Liver (tissue), 9 donors: Measurements from ENCODE around the gene TIMM22. TPM values are rescaled to one million over a fixed set of nuclear protein-coding genes. Genes with fewer than 3 reads are reported as not detected.

ENCODE experiments used
- DNase-seq: peaks from one replicate; pipeline ENCODE4 v3.0.0-alpha.2; 2017; ENCODE audit warnings: low spot score
- H3K27ac ChIP-seq, 2 donors: one replicate each; pipeline ENCODE4 v1.7.0; 2013; ENCODE audit warnings: inconsistent platforms in 2 of 2, low read length in 2 of 2, control low read depth in 1 of 2, low read depth in 1 of 2, mild to moderate bottlenecking in 1 of 2
- H3K27me3 ChIP-seq, 4 donors: one replicate each; pipeline versions ENCODE4 v1.6.1 to v1.7.0; 2013; ENCODE audit warnings: low read length in 3 of 4, inconsistent platforms in 1 of 4, mild to moderate bottlenecking in 1 of 4, moderate library complexity in 1 of 4; ENCODE audit not compliant: control insufficient read depth in 4 of 4, insufficient read depth in 4 of 4
- H3K36me3 ChIP-seq, 4 donors: one replicate each; pipeline versions ENCODE4 v1.6.1 to v1.7.0; 2013; ENCODE audit warnings: low read length in 3 of 4, mild to moderate bottlenecking in 3 of 4, low read depth in 1 of 4, moderate library complexity in 1 of 4; ENCODE audit not compliant: control insufficient read depth in 4 of 4, insufficient read depth in 3 of 4
- H3K4me1 ChIP-seq, 4 donors: one replicate each; pipeline versions ENCODE4 v1.6.1 to v1.7.0; 2013; ENCODE audit warnings: low read length in 3 of 4, mild to moderate bottlenecking in 3 of 4, moderate library complexity in 1 of 4; ENCODE audit not compliant: control insufficient read depth in 4 of 4, insufficient read depth in 4 of 4
- H3K4me3 ChIP-seq, 3 donors: one replicate each; pipeline versions ENCODE4 v1.6.1 to v1.7.0; 2013; ENCODE audit warnings: low read length in 3 of 3, control low read depth in 1 of 3, low read depth in 1 of 3, mild to moderate bottlenecking in 1 of 3
- H3K9ac ChIP-seq, 2 donors: one replicate each; pipeline ENCODE4 v1.7.0; 2013; ENCODE audit warnings: low read length in 2 of 2, mild to moderate bottlenecking in 2 of 2, moderate library complexity in 2 of 2, control low read depth in 1 of 2, low read depth in 1 of 2
- H3K9me3 ChIP-seq, 4 donors: one replicate each; pipeline versions ENCODE4 v1.6.1 to v1.7.0; 2013; ENCODE audit warnings: low read length in 3 of 4; ENCODE audit not compliant: control insufficient read depth in 4 of 4
- EGR1 ChIP-seq, 2 donors: IDR thresholded peaks; 2 replicates each; pipeline ENCODE4 v1.6.1; 2016 to 2018; ENCODE audit warnings: antibody characterized with exemption in 2 of 2, low read depth in 2 of 2
- FOXA2 ChIP-seq: IDR thresholded peaks from 2 replicates; pipeline ENCODE4 v1.6.1; 2016; ENCODE audit warnings: antibody characterized with exemption
- GABPA ChIP-seq, 2 donors: IDR thresholded peaks in 1 of 2; conservative IDR thresholded peaks in 1 of 2; 2 replicates each; pipeline ENCODE4 v1.6.1; 2016; ENCODE audit warnings: antibody characterized with exemption in 2 of 2, mild to moderate bottlenecking in 1 of 2, moderate library complexity in 1 of 2
- HNF4A ChIP-seq, 2 donors: conservative IDR thresholded peaks; 2 replicates each; pipeline ENCODE4 v1.6.1; 2016; ENCODE audit warnings: antibody characterized with exemption in 2 of 2, mild to moderate bottlenecking in 2 of 2
- HNF4G ChIP-seq: IDR thresholded peaks from 2 replicates; pipeline ENCODE4 v1.6.1; 2016; ENCODE audit warnings: antibody characterized with exemption
- JUND ChIP-seq, 2 donors: IDR thresholded peaks; 2 replicates each; pipeline ENCODE4 v1.6.1; 2016; ENCODE audit warnings: antibody characterized with exemption in 2 of 2
- MAX ChIP-seq: IDR thresholded peaks from 2 replicates; pipeline ENCODE4 v1.6.1; 2016; ENCODE audit warnings: antibody characterized with exemption
- NR2F2 ChIP-seq: IDR thresholded peaks from 2 replicates; pipeline ENCODE4 v1.6.1; 2016; ENCODE audit warnings: antibody characterized with exemption
- RAD21 ChIP-seq, 2 donors: IDR thresholded peaks; 2 replicates each; pipeline ENCODE4 v1.6.1; 2016; ENCODE audit warnings: antibody characterized with exemption in 2 of 2, mild to moderate bottlenecking in 2 of 2
- RXRA ChIP-seq, 2 donors: IDR thresholded peaks; 2 replicates each; pipeline ENCODE4 v1.6.1; 2017 to 2018; ENCODE audit warnings: antibody characterized with exemption in 2 of 2, mild to moderate bottlenecking in 1 of 2
- SP1 ChIP-seq: IDR thresholded peaks from 2 replicates; pipeline ENCODE4 v1.6.1; 2018; ENCODE audit warnings: antibody characterized with exemption, mild to moderate bottlenecking
- YY1 ChIP-seq: IDR thresholded peaks from 2 replicates; pipeline ENCODE4 v1.6.1; 2016; ENCODE audit warnings: antibody characterized with exemption, mild to moderate bottlenecking
- WGBS: extraction: QIAGEN DNeasy Blood & Tissue Kit; methylation state at CpG from one replicate; pipeline ENCODE4 v1.1.7; 2013; 5-methylcytosine and 5-hydroxymethylcytosine counted together
- polyA plus RNA-seq, 2 donors: library from polyadenylated mRNA; stranded (reverse) in 1 of 2; unstranded in 1 of 2; fragments of 200-250 nt in 1 of 2; fragments of >200 nt in 1 of 2; fragmentation: Nextera tagmentation in 1 of 2; extraction: Ambion mirVana in 1 of 2; gene quantifications; one replicate each; pipeline versions ENCODE4 v1.2.1 to v1.2.3, GENCODE V29; 2013 to 2015
- total RNA-seq, 2 donors: library from RNA; depleted of rRNA; stranded (reverse); fragments of >200 nt; gene quantifications; one replicate each; pipeline ENCODE4 v1.2.3, GENCODE V29; 2014
- TF ChIP-seq, protein P1 (sequence below): IDR thresholded peaks from 2 replicates; pipeline ENCODE4 v1.6.1; 2016; ENCODE audit warnings: antibody characterized with exemption, mild to moderate bottlenecking
- TF ChIP-seq, protein P2 (sequence below): IDR thresholded peaks from 2 replicates; pipeline ENCODE4 v1.6.1; 2016; ENCODE audit warnings: antibody characterized with exemption
- TF ChIP-seq, protein P3 (sequence below): fragments of 150-350 bp; IDR thresholded peaks from 2 replicates; pipeline ENCODE4 v1.5.1; 2017; ENCODE audit warnings: improper control_type of control experiment, low read depth, low read length; ENCODE audit not compliant: missing input control
- TF ChIP-seq, protein P4 (sequence below): IDR thresholded peaks from 2 replicates; pipeline ENCODE4 v1.6.1; 2016; ENCODE audit warnings: antibody characterized with exemption
- donor health status: healthy.
- donor health status: healthy.
- donor health status: healthy.
- donor health status: healthy.
- donor health status: healthy.

TIMM22 gene
- total and polyA plus RNA-seq, 4 donors, result 4.4 to 5.0 (median 4.6) TPM

GRCh38 chr17:1021147-1021546, 24.2 kb downstream of the TIMM22 start:
- Histone ChIP-seq H3K9ac (no peak overlapping the region), H3K36me3 (no peaks in the 10 kb centered on the region), H3K4me1 (peaks cover 0 to 4% (median 0%) of the 10 kb centered on the region in 4 donors), H3K4me3 (no peak overlapping the region), H3K27me3 (no peaks in the 10 kb centered on the region), H3K9me3 (no peaks in the 10 kb centered on the region), H3K27ac (no peak overlapping the region)
- no peak for DNase-seq
- 91% methylated on average over 17 of the region's 17 CpGs for WGBS
- TF ChIP-seq, protein P1, sequence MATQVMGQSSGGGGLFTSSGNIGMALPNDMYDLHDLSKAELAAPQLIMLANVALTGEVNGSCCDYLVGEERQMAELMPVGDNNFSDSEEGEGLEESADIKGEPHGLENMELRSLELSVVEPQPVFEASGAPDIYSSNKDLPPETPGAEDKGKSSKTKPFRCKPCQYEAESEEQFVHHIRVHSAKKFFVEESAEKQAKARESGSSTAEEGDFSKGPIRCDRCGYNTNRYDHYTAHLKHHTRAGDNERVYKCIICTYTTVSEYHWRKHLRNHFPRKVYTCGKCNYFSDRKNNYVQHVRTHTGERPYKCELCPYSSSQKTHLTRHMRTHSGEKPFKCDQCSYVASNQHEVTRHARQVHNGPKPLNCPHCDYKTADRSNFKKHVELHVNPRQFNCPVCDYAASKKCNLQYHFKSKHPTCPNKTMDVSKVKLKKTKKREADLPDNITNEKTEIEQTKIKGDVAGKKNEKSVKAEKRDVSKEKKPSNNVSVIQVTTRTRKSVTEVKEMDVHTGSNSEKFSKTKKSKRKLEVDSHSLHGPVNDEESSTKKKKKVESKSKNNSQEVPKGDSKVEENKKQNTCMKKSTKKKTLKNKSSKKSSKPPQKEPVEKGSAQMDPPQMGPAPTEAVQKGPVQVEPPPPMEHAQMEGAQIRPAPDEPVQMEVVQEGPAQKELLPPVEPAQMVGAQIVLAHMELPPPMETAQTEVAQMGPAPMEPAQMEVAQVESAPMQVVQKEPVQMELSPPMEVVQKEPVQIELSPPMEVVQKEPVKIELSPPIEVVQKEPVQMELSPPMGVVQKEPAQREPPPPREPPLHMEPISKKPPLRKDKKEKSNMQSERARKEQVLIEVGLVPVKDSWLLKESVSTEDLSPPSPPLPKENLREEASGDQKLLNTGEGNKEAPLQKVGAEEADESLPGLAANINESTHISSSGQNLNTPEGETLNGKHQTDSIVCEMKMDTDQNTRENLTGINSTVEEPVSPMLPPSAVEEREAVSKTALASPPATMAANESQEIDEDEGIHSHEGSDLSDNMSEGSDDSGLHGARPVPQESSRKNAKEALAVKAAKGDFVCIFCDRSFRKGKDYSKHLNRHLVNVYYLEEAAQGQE, result no peak
- TF ChIP-seq MAX, result no peak
- TF ChIP-seq GABPA (IDR thresholded peaks at IDR 0.05 in 1 of 2, conservative IDR thresholded peaks at IDR 0.05 in 1 of 2), result no peak
- TF ChIP-seq, protein P2, sequence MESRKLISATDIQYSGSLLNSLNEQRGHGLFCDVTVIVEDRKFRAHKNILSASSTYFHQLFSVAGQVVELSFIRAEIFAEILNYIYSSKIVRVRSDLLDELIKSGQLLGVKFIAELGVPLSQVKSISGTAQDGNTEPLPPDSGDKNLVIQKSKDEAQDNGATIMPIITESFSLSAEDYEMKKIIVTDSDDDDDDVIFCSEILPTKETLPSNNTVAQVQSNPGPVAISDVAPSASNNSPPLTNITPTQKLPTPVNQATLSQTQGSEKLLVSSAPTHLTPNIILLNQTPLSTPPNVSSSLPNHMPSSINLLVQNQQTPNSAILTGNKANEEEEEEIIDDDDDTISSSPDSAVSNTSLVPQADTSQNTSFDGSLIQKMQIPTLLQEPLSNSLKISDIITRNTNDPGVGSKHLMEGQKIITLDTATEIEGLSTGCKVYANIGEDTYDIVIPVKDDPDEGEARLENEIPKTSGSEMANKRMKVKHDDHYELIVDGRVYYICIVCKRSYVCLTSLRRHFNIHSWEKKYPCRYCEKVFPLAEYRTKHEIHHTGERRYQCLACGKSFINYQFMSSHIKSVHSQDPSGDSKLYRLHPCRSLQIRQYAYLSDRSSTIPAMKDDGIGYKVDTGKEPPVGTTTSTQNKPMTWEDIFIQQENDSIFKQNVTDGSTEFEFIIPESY, result no peak
- TF ChIP-seq YY1, result no peak
- TF ChIP-seq HNF4A (conservative IDR thresholded peaks at IDR 0.05), result no peak
- no peak for TF ChIP-seq SP1
- no peak for TF ChIP-seq RXRA (IDR thresholded peaks at IDR 0.05)
- TF ChIP-seq EGR1 (IDR thresholded peaks at IDR 0.05; ENCODE audit: low read depth in 2 of 2), result no peak
- TF ChIP-seq, protein P3, sequence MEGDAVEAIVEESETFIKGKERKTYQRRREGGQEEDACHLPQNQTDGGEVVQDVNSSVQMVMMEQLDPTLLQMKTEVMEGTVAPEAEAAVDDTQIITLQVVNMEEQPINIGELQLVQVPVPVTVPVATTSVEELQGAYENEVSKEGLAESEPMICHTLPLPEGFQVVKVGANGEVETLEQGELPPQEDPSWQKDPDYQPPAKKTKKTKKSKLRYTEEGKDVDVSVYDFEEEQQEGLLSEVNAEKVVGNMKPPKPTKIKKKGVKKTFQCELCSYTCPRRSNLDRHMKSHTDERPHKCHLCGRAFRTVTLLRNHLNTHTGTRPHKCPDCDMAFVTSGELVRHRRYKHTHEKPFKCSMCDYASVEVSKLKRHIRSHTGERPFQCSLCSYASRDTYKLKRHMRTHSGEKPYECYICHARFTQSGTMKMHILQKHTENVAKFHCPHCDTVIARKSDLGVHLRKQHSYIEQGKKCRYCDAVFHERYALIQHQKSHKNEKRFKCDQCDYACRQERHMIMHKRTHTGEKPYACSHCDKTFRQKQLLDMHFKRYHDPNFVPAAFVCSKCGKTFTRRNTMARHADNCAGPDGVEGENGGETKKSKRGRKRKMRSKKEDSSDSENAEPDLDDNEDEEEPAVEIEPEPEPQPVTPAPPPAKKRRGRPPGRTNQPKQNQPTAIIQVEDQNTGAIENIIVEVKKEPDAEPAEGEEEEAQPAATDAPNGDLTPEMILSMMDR, result no peak
- TF ChIP-seq JUND (IDR thresholded peaks at IDR 0.05), result no peak
- no peak for TF ChIP-seq RAD21 (IDR thresholded peaks at IDR 0.05)
- TF ChIP-seq HNF4G, result no peak
- no peak for TF ChIP-seq FOXA2
- TF ChIP-seq, protein P4, sequence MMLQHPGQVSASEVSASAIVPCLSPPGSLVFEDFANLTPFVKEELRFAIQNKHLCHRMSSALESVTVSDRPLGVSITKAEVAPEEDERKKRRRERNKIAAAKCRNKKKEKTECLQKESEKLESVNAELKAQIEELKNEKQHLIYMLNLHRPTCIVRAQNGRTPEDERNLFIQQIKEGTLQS, result no peak
- no peak for TF ChIP-seq NR2F2
